CD4-positive, alpha-beta T cell (primary cell): ENCODE results near the gene ZNF3. TPM values are rescaled to one million over a fixed set of nuclear protein-coding genes. Genes with fewer than 3 reads are reported as not detected.

Experiments used
- ATAC-seq: fragments of 200-7000 bp; cut with Tn5 transposase; one replicate; pipeline ENCODE4 v1.10.0; 2022; ENCODE audit warnings: mild to moderate bottlenecking; ENCODE audit not compliant: poor library complexity
- CTCF ChIA-PET: fragments of 350-600 bp; sonication (Branson Sonifier 250); formaldehyde crosslinking; loops from one replicate; lab custom pipeline; 2021; ENCODE audit warnings: antibody characterized with exemption, inconsistent platforms; lab: Charles Lee
- POLR2A ChIA-PET: fragments of 350-600 bp; sonication (Branson Sonifier 250); formaldehyde crosslinking; loops from one replicate; lab custom pipeline; 2021; ENCODE audit warnings: antibody characterized with exemption, inconsistent platforms; lab: Charles Lee
- DNase-seq, 14 experiments: peaks; one replicate each; pipeline ENCODE4 v3.0.0-alpha.2; 2013 to 2020; ENCODE audit warnings: mixed read lengths in 2 of 14
- H3K27ac ChIP-seq, 2 donors: one replicate each; pipeline versions ENCODE4 v1.5.1 to v1.7.0; 2013; ENCODE audit warnings: low read length in 2 of 2, low read depth in 1 of 2, mild to moderate bottlenecking in 1 of 2
- H3K27me3 ChIP-seq, 2 experiments: 1 replicate in 1 of 2; 2 replicates in 1 of 2; pipeline versions ENCODE4 v1.6.1 to v1.7.0; 2013; ENCODE audit warnings: low read length in 2 of 2, control low read depth in 1 of 2, mild to moderate bottlenecking in 1 of 2, moderate library complexity in 1 of 2; ENCODE audit not compliant: insufficient read depth in 2 of 2, control insufficient read depth in 1 of 2
- H3K36me3 ChIP-seq: one replicate; pipeline ENCODE4 v1.6.1; 2013; ENCODE audit warnings: low read length, control low read depth; ENCODE audit not compliant: insufficient read depth
- H3K4me1 ChIP-seq: one replicate; pipeline ENCODE4 v1.6.1; 2013; ENCODE audit warnings: low read length, control low read depth; ENCODE audit not compliant: insufficient read depth
- H3K4me3 ChIP-seq: one replicate; pipeline ENCODE4 v1.5.1; 2013; ENCODE audit warnings: mild to moderate bottlenecking, low read length, moderate library complexity
- H3K9me3 ChIP-seq, 2 experiments: 1 replicate in 1 of 2; 2 replicates in 1 of 2; pipeline versions ENCODE4 v1.6.1 to v1.7.0; 2013; ENCODE audit warnings: low read length in 2 of 2, mild to moderate bottlenecking in 2 of 2, control low read depth in 1 of 2, moderate library complexity in 1 of 2; ENCODE audit not compliant: control insufficient read depth in 1 of 2, insufficient read depth in 1 of 2
- H3K27ac Mint-ChIP-seq: one replicate; pipeline ENCODE4 v1.8.0; 2020; ENCODE audit warnings: mixed read lengths
- H3K27me3 Mint-ChIP-seq: one replicate; pipeline ENCODE4 v1.8.0; 2021; ENCODE audit warnings: mixed read lengths
- H3K36me3 Mint-ChIP-seq: one replicate; pipeline ENCODE4 v1.8.0; 2021; ENCODE audit warnings: low read depth, mixed read lengths
- H3K4me1 Mint-ChIP-seq: one replicate; pipeline ENCODE4 v1.8.0; 2021; ENCODE audit warnings: low read depth, mixed read lengths
- H3K4me3 Mint-ChIP-seq: one replicate; pipeline ENCODE4 v1.8.0; 2020; ENCODE audit warnings: mild to moderate bottlenecking, mixed read lengths
- H3K9me3 Mint-ChIP-seq: one replicate; pipeline ENCODE4 v1.8.0; 2020; ENCODE audit warnings: mixed read lengths
- intact Hi-C, 2 experiments: fragments of 100-400 bp; cut with DNase I in 1 of 2; cut with micrococcal nuclease in 1 of 2; formaldehyde crosslinking; loops; one replicate each; pipeline versions ENCODE4 v1.15.1 to v1.9.0; 2023 to 2025; cut with DNase I, micrococcal nuclease
- total RNA-seq, 174 experiments: library from RNA in 2 of 174; stranded (reverse) in 2 of 174; gene quantifications; one replicate each; pipeline ENCODE4 v1.2.3 and lab custom pipeline; 2021 to 2026
- TF ChIP-seq, protein P1 (sequence below): fragments of 200-600 bp; IDR thresholded peaks from one replicate; pipeline ENCODE4 v1.8.0; 2022; ENCODE audit warnings: antibody characterized with exemption, mild to moderate bottlenecking

Gene ZNF3
- total RNA-seq, 2 experiments from 2014 or later, result 38.3 to 40.3 TPM

DNA sequence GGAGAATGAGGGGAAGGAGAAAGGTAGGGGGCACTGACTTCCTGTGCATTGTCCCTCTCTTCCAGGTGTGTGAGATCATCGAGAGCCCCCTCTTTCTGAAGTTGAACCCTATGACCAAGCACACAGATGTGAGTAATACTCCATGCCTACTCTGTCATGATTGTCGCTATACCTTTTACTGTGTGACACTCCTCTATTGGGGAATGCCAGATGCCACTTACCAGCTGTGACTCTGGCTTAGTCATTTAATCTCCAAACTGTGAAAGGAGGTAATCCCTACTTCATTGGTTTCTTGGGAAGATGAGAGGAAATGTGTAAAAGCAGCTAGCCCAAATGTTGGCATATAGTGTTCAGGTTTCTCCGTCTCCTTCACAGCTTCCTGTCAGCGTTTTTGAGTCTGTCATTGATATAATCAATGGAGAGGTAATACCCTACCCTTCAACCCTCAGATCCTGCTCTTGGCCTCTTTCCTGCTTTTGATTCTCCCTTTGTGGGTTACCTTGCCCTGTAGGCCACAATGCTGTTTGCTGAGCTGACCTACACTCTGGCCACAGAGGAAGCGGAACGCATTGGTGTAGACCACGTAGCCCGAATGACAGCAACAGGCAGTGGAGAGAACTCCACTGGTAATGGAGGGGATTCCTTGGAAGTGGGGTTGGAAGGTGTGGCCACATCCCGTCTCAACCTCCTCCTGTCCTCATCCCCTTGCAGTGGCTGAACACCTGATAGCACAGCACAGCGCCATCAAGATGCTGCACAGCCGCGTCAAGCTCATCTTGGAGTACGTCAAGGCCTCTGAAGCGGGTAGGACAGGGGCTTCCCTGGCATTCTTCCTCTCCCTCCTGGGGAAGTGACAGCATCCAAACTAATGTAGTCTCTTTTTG lies 9.2 kb upstream of the ZNF3 start:
- ATAC-seq (no peak), DNase-seq (no peak)
- H3K27ac ChIP-seq, result no peak overlapping the region
- H3K4me3 ChIP-seq, result no peak overlapping the region
- H3K9me3 ChIP-seq, result no peaks in the 10 kb centered on the region
- H3K4me1 Mint-ChIP-seq, result peaks cover 25% of the 10 kb centered on the region
- H3K27ac Mint-ChIP-seq, result peak overlapping the region; percentile 91
- peaks cover 24% of the 10 kb centered on the region for H3K4me1 ChIP-seq
- no peaks in the 10 kb centered on the region for H3K27me3 ChIP-seq
- TF ChIP-seq, protein P1, sequence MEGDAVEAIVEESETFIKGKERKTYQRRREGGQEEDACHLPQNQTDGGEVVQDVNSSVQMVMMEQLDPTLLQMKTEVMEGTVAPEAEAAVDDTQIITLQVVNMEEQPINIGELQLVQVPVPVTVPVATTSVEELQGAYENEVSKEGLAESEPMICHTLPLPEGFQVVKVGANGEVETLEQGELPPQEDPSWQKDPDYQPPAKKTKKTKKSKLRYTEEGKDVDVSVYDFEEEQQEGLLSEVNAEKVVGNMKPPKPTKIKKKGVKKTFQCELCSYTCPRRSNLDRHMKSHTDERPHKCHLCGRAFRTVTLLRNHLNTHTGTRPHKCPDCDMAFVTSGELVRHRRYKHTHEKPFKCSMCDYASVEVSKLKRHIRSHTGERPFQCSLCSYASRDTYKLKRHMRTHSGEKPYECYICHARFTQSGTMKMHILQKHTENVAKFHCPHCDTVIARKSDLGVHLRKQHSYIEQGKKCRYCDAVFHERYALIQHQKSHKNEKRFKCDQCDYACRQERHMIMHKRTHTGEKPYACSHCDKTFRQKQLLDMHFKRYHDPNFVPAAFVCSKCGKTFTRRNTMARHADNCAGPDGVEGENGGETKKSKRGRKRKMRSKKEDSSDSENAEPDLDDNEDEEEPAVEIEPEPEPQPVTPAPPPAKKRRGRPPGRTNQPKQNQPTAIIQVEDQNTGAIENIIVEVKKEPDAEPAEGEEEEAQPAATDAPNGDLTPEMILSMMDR, result no peak
- peak overlapping the region; percentile 90 for H3K4me3 Mint-ChIP-seq
- POLR2A ChIA-PET, result interaction anchor here (1.1 to 3.7 kb wide), 2 partner anchors 10 to 36 kb away, joined by 3 to 46 read pairs; partner anchors contain the start of genes AP4M1, MBLAC1 and MCM7
- H3K36me3 ChIP-seq, result peaks cover 56% of the 10 kb centered on the region
- intact Hi-C loops, result no loop called here
- peaks cover 64% of the 10 kb centered on the region for H3K36me3 Mint-ChIP-seq
- CTCF ChIA-PET, result interaction anchor here (1.3 to 1.6 kb wide), 2 partner anchors 10 to 40 kb away, joined by 3 to 5 read pairs; no protein-coding TSS in a partner anchor
- H3K27me3 Mint-ChIP-seq, result no peaks in the 10 kb centered on the region
- H3K9me3 Mint-ChIP-seq, result no peaks in the 10 kb centered on the region

DNA sequence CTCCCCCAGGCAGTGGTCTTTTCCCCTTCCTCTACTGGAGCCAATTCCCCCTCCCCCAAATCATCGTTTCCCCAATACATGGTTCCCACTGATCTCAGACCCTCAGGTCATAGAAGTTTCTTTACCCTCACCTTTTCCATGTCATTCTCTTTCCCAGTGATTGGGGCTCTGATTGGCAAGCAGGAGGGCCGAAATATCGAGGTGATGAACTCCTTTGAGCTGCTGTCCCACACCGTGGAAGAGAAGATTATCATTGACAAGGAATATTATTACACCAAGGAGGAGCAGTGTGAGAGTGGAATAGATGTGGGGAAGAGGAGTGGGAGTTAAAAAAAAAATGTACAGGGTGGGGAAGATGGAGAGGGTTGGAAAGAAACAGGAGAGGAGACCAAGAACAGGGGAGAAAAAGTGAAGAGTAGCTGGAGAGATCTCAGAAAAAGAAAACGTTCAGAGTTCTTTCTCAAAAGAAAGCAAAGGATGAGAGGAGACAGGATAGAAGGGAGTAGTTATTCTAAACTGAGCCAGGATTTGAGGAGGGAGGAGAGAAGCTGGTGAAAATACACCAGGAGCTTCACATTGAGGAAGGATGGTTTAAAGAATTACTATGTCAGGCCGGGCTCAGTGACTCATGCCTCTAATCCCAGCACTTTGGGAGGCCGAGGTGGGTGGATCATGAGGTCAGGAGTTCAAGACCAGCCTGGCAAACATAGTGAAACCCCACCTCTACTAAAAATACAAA lies 8.1 kb upstream of the ZNF3 start:
- H3K4me1 Mint-ChIP-seq, result peaks cover 25% of the 10 kb centered on the region
- TF ChIP-seq, protein P1, result no peak
- peak overlapping the region; percentile 90 for H3K4me3 Mint-ChIP-seq
- Histone ChIP-seq H3K4me3 (peak overlapping the region; percentile 92), H3K9me3 (no peaks in the 10 kb centered on the region), H3K4me1 (peaks cover 24% of the 10 kb centered on the region), H3K27ac (peak overlapping the region; percentile 83 to 86), H3K27me3 (no peaks in the 10 kb centered on the region), H3K36me3 (peaks cover 44% of the 10 kb centered on the region)
- ChIA-PET CTCF (interaction anchor here (1.3 to 1.6 kb wide), 2 partner anchors 9 to 41 kb away, joined by 3 to 5 read pairs; no protein-coding TSS in a partner anchor), POLR2A (interaction anchor here (0.7 to 3.7 kb wide), 7 partner anchors 8 to 88 kb away, joined by 3 to 46 read pairs (median 3); partner anchors contain the start of genes AP4M1, MBLAC1 and MCM7)
- H3K9me3 Mint-ChIP-seq, result no peaks in the 10 kb centered on the region
- ATAC-seq, result no peak
- H3K27me3 Mint-ChIP-seq, result no peaks in the 10 kb centered on the region
- peaks cover 53% of the 10 kb centered on the region for H3K36me3 Mint-ChIP-seq
- intact Hi-C loops, result loop anchor here (1.0 to 10.0 kb wide), 3 partner anchors 11 to 945 kb away; partner anchors contain the start of genes SMURF1 (in 1 of the 2) and TRIM4 (in 1 of the 2)
- no peak for DNase-seq
- peak overlapping the region; percentile 91 for H3K27ac Mint-ChIP-seq
